Measurements from ENCODE around the gene CPE.
A peak's percentile ranks its signal among the peaks of the same experiment; 100 is the strongest.

CPE gene

GRCh38 chr4:165388756-165389155, 9.9 kb downstream of the CPE start:
- Histone ChIP-seq H4K91ac (ENCODE audit: low read depth, low read length, poor library complexity) (no peak overlapping the region), H4K8ac (ENCODE audit: low read depth, low read length) (no peak overlapping the region), H3K14ac (ENCODE audit: low read length) (no peak overlapping the region), H3K9ac (ENCODE audit: low read depth, low read length, poor library complexity) (no peak overlapping the region), H3K27ac (replicated peaks; ENCODE audit: low read length) (no peak overlapping the region), H2BK15ac (ENCODE audit: low read length) (no peak overlapping the region), H2BK5ac (ENCODE audit: low read length) (no peak overlapping the region), H2AFZ (ENCODE audit: low read length) (no peak overlapping the region), H3K4ac (ENCODE audit: low read length) (no peak overlapping the region), H3K9me3 (replicated peaks in 1 of 2; ENCODE audit: control insufficient read depth in 2 of 2, insufficient read depth in 1 of 2, low read depth in 1 of 2, low read length in 2 of 2) (no peaks in the 10 kb centered on the region), H3K4me1 (ENCODE audit: control insufficient read depth in 2 of 2, insufficient read depth in 1 of 2, low read depth in 1 of 2, low read length in 2 of 2) (peaks cover 2 to 3% of the 10 kb centered on the region in 2 donors), H3K36me3 (replicated peaks in 1 of 2; ENCODE audit: control insufficient read depth in 2 of 2, insufficient read depth in 2 of 2, low read length in 2 of 2) (no peaks in the 10 kb centered on the region), H2AK5ac (ENCODE audit: low read depth, low read length) (no peak overlapping the region), H3K23ac (ENCODE audit: low read depth, low read length, poor library complexity) (no peak overlapping the region), H3K18ac (ENCODE audit: low read length) (no peak overlapping the region), H2BK12ac (ENCODE audit: low read length) (no peak overlapping the region), H3K27me3 (ENCODE audit: control insufficient read depth in 3 of 3, insufficient read depth in 3 of 3, low read depth in 1 of 3, low read length in 3 of 3) (no peaks in the 10 kb centered on the region), H3K4me3 (ENCODE audit: low read length in 2 of 2) (no peak overlapping the region), H3K79me1 (ENCODE audit: low read depth, low read length) (no peaks in the 10 kb centered on the region), H3K4me2 (ENCODE audit: insufficient read depth, low read length, poor library complexity, severe bottlenecking) (no peak overlapping the region), H2BK120ac (ENCODE audit: low read depth, low read length) (no peak overlapping the region)
- no peak for DNase-seq (ENCODE audit: low spot score)

GRCh38 chr4:165393051-165393450, 14.2 kb downstream of the CPE start:
- Histone ChIP-seq H3K27ac (replicated peaks; ENCODE audit: low read length) (no peak overlapping the region), H3K79me1 (ENCODE audit: low read depth, low read length) (no peaks in the 10 kb centered on the region), H2AK5ac (ENCODE audit: low read depth, low read length) (no peak overlapping the region), H3K4me1 (ENCODE audit: control insufficient read depth in 2 of 2, insufficient read depth in 1 of 2, low read depth in 1 of 2, low read length in 2 of 2) (no peaks in the 10 kb centered on the region), H4K8ac (ENCODE audit: low read depth, low read length) (no peak overlapping the region), H3K9ac (ENCODE audit: low read depth, low read length, poor library complexity) (no peak overlapping the region), H3K14ac (ENCODE audit: low read length) (no peak overlapping the region), H3K4me2 (ENCODE audit: insufficient read depth, low read length, poor library complexity, severe bottlenecking) (no peak overlapping the region), H2BK15ac (ENCODE audit: low read length) (no peak overlapping the region), H3K36me3 (replicated peaks in 1 of 2; ENCODE audit: control insufficient read depth in 2 of 2, insufficient read depth in 2 of 2, low read length in 2 of 2) (no peaks in the 10 kb centered on the region), H3K4me3 (ENCODE audit: low read length in 2 of 2) (no peak overlapping the region), H2BK120ac (ENCODE audit: low read depth, low read length) (no peak overlapping the region), H3K23ac (ENCODE audit: low read depth, low read length, poor library complexity) (no peak overlapping the region), H2BK12ac (ENCODE audit: low read length) (no peak overlapping the region), H4K91ac (ENCODE audit: low read depth, low read length, poor library complexity) (no peak overlapping the region), H3K4ac (ENCODE audit: low read length) (no peak overlapping the region), H3K18ac (ENCODE audit: low read length) (no peak overlapping the region), H3K9me3 (replicated peaks in 1 of 2; ENCODE audit: control insufficient read depth in 2 of 2, insufficient read depth in 1 of 2, low read depth in 1 of 2, low read length in 2 of 2) (no peaks in the 10 kb centered on the region), H2AFZ (ENCODE audit: low read length) (no peak overlapping the region), H2BK5ac (ENCODE audit: low read length) (no peak overlapping the region), H3K27me3 (ENCODE audit: control insufficient read depth in 3 of 3, insufficient read depth in 3 of 3, low read depth in 1 of 3, low read length in 3 of 3) (no peaks in the 10 kb centered on the region)
- no peak for DNase-seq (ENCODE audit: low spot score)

GRCh38 chr4:165393704-165394103, 14.9 kb downstream of the CPE start:
- H3K9me3 ChIP-seq (replicated peaks in 1 of 2; ENCODE audit: control insufficient read depth in 2 of 2, insufficient read depth in 1 of 2, low read depth in 1 of 2, low read length in 2 of 2) = no peaks in the 10 kb centered on the region
- no peak overlapping the region for H4K91ac ChIP-seq (ENCODE audit: low read depth, low read length, poor library complexity)
- peak overlapping the region; percentile 9 for H2AFZ ChIP-seq (ENCODE audit: low read length)
- no CpG with 5 or more reads among the region's 2 CpGs for WGBS, 2 donors (ENCODE audit: extremely low coverage in 2 of 2, insufficient read length in 2 of 2, insufficient replicate concordance in 1 of 2)
- no peak for DNase-seq (ENCODE audit: low spot score)
- no peak overlapping the region for H3K23ac ChIP-seq (ENCODE audit: low read depth, low read length, poor library complexity)
- no peak overlapping the region for H2BK120ac ChIP-seq (ENCODE audit: low read depth, low read length)
- H3K4me2 ChIP-seq (ENCODE audit: insufficient read depth, low read length, poor library complexity, severe bottlenecking) = no peak overlapping the region
- no peak overlapping the region for H2BK5ac ChIP-seq (ENCODE audit: low read length)
- no peak overlapping the region for H3K14ac ChIP-seq (ENCODE audit: low read length)
- H3K79me1 ChIP-seq (ENCODE audit: low read depth, low read length) = no peaks in the 10 kb centered on the region
- H2AK5ac ChIP-seq (ENCODE audit: low read depth, low read length) = no peak overlapping the region
- H3K27ac ChIP-seq (replicated peaks; ENCODE audit: low read length) = no peak overlapping the region
- no peaks in the 10 kb centered on the region for H3K27me3 ChIP-seq (ENCODE audit: control insufficient read depth in 3 of 3, insufficient read depth in 3 of 3, low read depth in 1 of 3, low read length in 3 of 3)
- no peak overlapping the region for H3K9ac ChIP-seq (ENCODE audit: low read depth, low read length, poor library complexity)
- H3K18ac ChIP-seq (ENCODE audit: low read length) = no peak overlapping the region
- H3K4me1 ChIP-seq (ENCODE audit: control insufficient read depth in 2 of 2, insufficient read depth in 1 of 2, low read depth in 1 of 2, low read length in 2 of 2) = peaks cover 0 to 4% of the 10 kb centered on the region in 2 donors
- no peaks in the 10 kb centered on the region for H3K36me3 ChIP-seq (replicated peaks in 1 of 2; ENCODE audit: control insufficient read depth in 2 of 2, insufficient read depth in 2 of 2, low read length in 2 of 2)
- no peak overlapping the region for H4K8ac ChIP-seq (ENCODE audit: low read depth, low read length)
- no peak overlapping the region for H3K4me3 ChIP-seq (ENCODE audit: low read length in 2 of 2)
- no peak overlapping the region for H3K4ac ChIP-seq (ENCODE audit: low read length)
- H2BK12ac ChIP-seq (ENCODE audit: low read length) = no peak overlapping the region
- H2BK15ac ChIP-seq (ENCODE audit: low read length) = no peak overlapping the region

GRCh38 chr4:165394275-165394674, 15.5 kb downstream of the CPE start:
- H3K4me1 ChIP-seq (ENCODE audit: control insufficient read depth in 2 of 2, insufficient read depth in 1 of 2, low read depth in 1 of 2, low read length in 2 of 2) = peaks cover 0 to 10% of the 10 kb centered on the region in 2 donors
- DNase-seq (ENCODE audit: low spot score) = no peak
- H2BK120ac ChIP-seq (ENCODE audit: low read depth, low read length) = no peak overlapping the region
- no peak overlapping the region for H3K4me2 ChIP-seq (ENCODE audit: insufficient read depth, low read length, poor library complexity, severe bottlenecking)
- no peak overlapping the region for H3K4me3 ChIP-seq (ENCODE audit: low read length in 2 of 2)
- H3K9me3 ChIP-seq (replicated peaks in 1 of 2; ENCODE audit: control insufficient read depth in 2 of 2, insufficient read depth in 1 of 2, low read depth in 1 of 2, low read length in 2 of 2) = no peaks in the 10 kb centered on the region
- no peak overlapping the region for H3K14ac ChIP-seq (ENCODE audit: low read length)
- no peak overlapping the region for H3K27ac ChIP-seq (replicated peaks; ENCODE audit: low read length)
- H3K79me1 ChIP-seq (ENCODE audit: low read depth, low read length) = no peaks in the 10 kb centered on the region
- WGBS, 2 donors (ENCODE audit: extremely low coverage in 2 of 2, insufficient read length in 2 of 2, insufficient replicate concordance in 1 of 2) = no CpG with 5 or more reads among the region's 5 CpGs
- H3K36me3 ChIP-seq (replicated peaks in 1 of 2; ENCODE audit: control insufficient read depth in 2 of 2, insufficient read depth in 2 of 2, low read length in 2 of 2) = no peaks in the 10 kb centered on the region
- H3K27me3 ChIP-seq (ENCODE audit: control insufficient read depth in 3 of 3, insufficient read depth in 3 of 3, low read depth in 1 of 3, low read length in 3 of 3) = no peaks in the 10 kb centered on the region
- H3K18ac ChIP-seq (ENCODE audit: low read length) = no peak overlapping the region
- H2BK5ac ChIP-seq (ENCODE audit: low read length) = no peak overlapping the region
- no peak overlapping the region for H3K23ac ChIP-seq (ENCODE audit: low read depth, low read length, poor library complexity)
- H4K91ac ChIP-seq (ENCODE audit: low read depth, low read length, poor library complexity) = no peak overlapping the region
- no peak overlapping the region for H4K8ac ChIP-seq (ENCODE audit: low read depth, low read length)
- no peak overlapping the region for H2BK12ac ChIP-seq (ENCODE audit: low read length)
- H2AK5ac ChIP-seq (ENCODE audit: low read depth, low read length) = no peak overlapping the region
- no peak overlapping the region for H3K9ac ChIP-seq (ENCODE audit: low read depth, low read length, poor library complexity)
- H2AFZ ChIP-seq (ENCODE audit: low read length) = no peak overlapping the region
- no peak overlapping the region for H3K4ac ChIP-seq (ENCODE audit: low read length)
- no peak overlapping the region for H2BK15ac ChIP-seq (ENCODE audit: low read length)
